ENCODE data around the gene WDR13. TPM values are rescaled to one million over a fixed set of nuclear protein-coding genes. Genes with fewer than 3 reads are reported as not detected.
"Not testable (repeated sequence)": the region's sequence is repeated elsewhere in the genome, so short reads cannot be mapped to it uniquely, and the experiment has no call there.

The WDR13 gene
- total RNA-seq, 1 donor from 2014 or later, result 64.0 TPM

GRCh38 chrX:48654746-48655145, 57.5 kb downstream of the WDR13 start:
- DNase-seq (ENCODE audit: low spot score), result not testable (repeated sequence)

Other genes with a start within 250 kb of the WDR13 start
- not detected for gene SSX3, start 240.8 kb upstream of the WDR13 start, total RNA-seq (ENCODE audit: insufficient read depth, low replicate concordance)
- not detected for gene SSX4, start 214.0 kb upstream of the WDR13 start, total RNA-seq (ENCODE audit: insufficient read depth, low replicate concordance)
- gene SSX4B, start 185.5 kb upstream of the WDR13 start, total RNA-seq (ENCODE audit: insufficient read depth, low replicate concordance), result not detected
- 35.2 TPM for gene SLC38A5, start 127.2 kb upstream of the WDR13 start, total RNA-seq (ENCODE audit: insufficient read depth, low replicate concordance)
- gene FTSJ1, start 121.3 kb upstream of the WDR13 start, total RNA-seq (ENCODE audit: insufficient read depth, low replicate concordance), result 27.7 TPM
- gene PORCN, start 88.5 kb upstream of the WDR13 start, total RNA-seq (ENCODE audit: insufficient read depth, low replicate concordance), result 1.7 TPM
- 13.7 TPM for gene EBP, start 75.7 kb upstream of the WDR13 start, total RNA-seq (ENCODE audit: insufficient read depth, low replicate concordance)
- gene TBC1D25, start 57.8 kb upstream of the WDR13 start, total RNA-seq (ENCODE audit: insufficient read depth, low replicate concordance), result 2.2 TPM
- gene RBM3, start 23.0 kb upstream of the WDR13 start, total RNA-seq (ENCODE audit: insufficient read depth, low replicate concordance), result 165 TPM
- gene WAS, start 86.3 kb downstream of the WDR13 start, total RNA-seq (ENCODE audit: insufficient read depth, low replicate concordance), result 0.48 TPM
- 4.6 TPM for gene SUV39H1, start 99.2 kb downstream of the WDR13 start, total RNA-seq (ENCODE audit: insufficient read depth, low replicate concordance)
- gene GLOD5, start 164.3 kb downstream of the WDR13 start, total RNA-seq (ENCODE audit: insufficient read depth, low replicate concordance), result not detected
- not detected for gene GATA1, start 189.1 kb downstream of the WDR13 start, total RNA-seq (ENCODE audit: insufficient read depth, low replicate concordance)
- 53.7 TPM for gene HDAC6, start 204.6 kb downstream of the WDR13 start, total RNA-seq (ENCODE audit: insufficient read depth, low replicate concordance)
- gene ERAS, start 229.0 kb downstream of the WDR13 start, total RNA-seq (ENCODE audit: insufficient read depth, low replicate concordance), result 5.3 TPM
- gene PCSK1N, start 238.1 kb downstream of the WDR13 start, total RNA-seq (ENCODE audit: insufficient read depth, low replicate concordance), result not detected

All from umbilical cord (tissue), 2 donors.